Natural killer cell (primary cell): ENCODE data around the gene MYB. TPM values are rescaled to one million over a fixed set of nuclear protein-coding genes. Genes with fewer than 3 reads are reported as not detected.

ENCODE experiments used
- ATAC-seq, 3 donors: fragments of 150-1000 bp in 2 of 3; fragments of 200-7000 bp in 1 of 3; cut with Tn5 transposase; 1 replicate in 1 of 3; 2 replicates in 2 of 3; pipeline ENCODE4 v1.10.0; 2021; ENCODE audit warnings: mild to moderate bottlenecking in 2 of 3, moderate library complexity in 2 of 3
- DNase-seq, 2 donors: peaks; one replicate each; pipeline versions ENCODE4 v3.0.0 to v3.0.0-alpha.2; 2013 to 2021; ENCODE audit warnings: mixed read lengths in 1 of 2
- H3K27ac ChIP-seq: one replicate; pipeline ENCODE4 v1.5.1; 2013; ENCODE audit warnings: mild to moderate bottlenecking, low read length
- H3K27me3 ChIP-seq: one replicate; pipeline ENCODE4 v1.6.1; 2013; ENCODE audit warnings: low read length; ENCODE audit not compliant: control insufficient read depth, insufficient read depth
- H3K36me3 ChIP-seq: one replicate; pipeline ENCODE4 v1.6.1; 2013; ENCODE audit warnings: low read length; ENCODE audit not compliant: control insufficient read depth, insufficient read depth
- H3K4me1 ChIP-seq: one replicate; pipeline ENCODE4 v1.6.1; 2013; ENCODE audit warnings: low read length; ENCODE audit not compliant: control insufficient read depth, insufficient read depth
- H3K4me3 ChIP-seq: one replicate; pipeline ENCODE4 v1.5.1; 2013; ENCODE audit warnings: low read length
- H3K9me3 ChIP-seq: one replicate; pipeline ENCODE4 v1.6.1; 2013; ENCODE audit warnings: low read length; ENCODE audit not compliant: control insufficient read depth, insufficient read depth
- H3K27ac Mint-ChIP-seq, 2 donors: one replicate each; pipeline ENCODE4 v1.8.0; 2022; ENCODE audit warnings: mild to moderate bottlenecking in 2 of 2, mixed read lengths in 2 of 2, moderate library complexity in 1 of 2
- H3K27me3 Mint-ChIP-seq, 2 donors: one replicate each; pipeline ENCODE4 v1.8.0; 2022; ENCODE audit warnings: low read depth in 2 of 2, mixed read lengths in 2 of 2
- H3K36me3 Mint-ChIP-seq: one replicate; pipeline ENCODE4 v1.8.0; 2022; ENCODE audit warnings: mixed read lengths
- H3K4me1 Mint-ChIP-seq, 2 donors: one replicate each; pipeline ENCODE4 v1.8.0; 2022; ENCODE audit warnings: mixed read lengths in 2 of 2
- H3K4me3 Mint-ChIP-seq: one replicate; pipeline ENCODE4 v1.8.0; 2022; ENCODE audit warnings: mild to moderate bottlenecking, moderate library complexity, mixed read lengths
- H3K9me3 Mint-ChIP-seq, 2 donors: one replicate each; pipeline ENCODE4 v1.8.0; 2022; ENCODE audit warnings: mixed read lengths in 2 of 2
- CTCF ChIP-seq: fragments of 200-600 bp; IDR thresholded peaks from one replicate; pipeline ENCODE4 v1.8.0; 2022; ENCODE audit warnings: antibody characterized with exemption
- WGBS: methylation state at CpG from one replicate; pipeline ENCODE4 v1.1.7; 2013; ENCODE audit warnings: missing lambda C conversion rate; ENCODE audit not compliant: insufficient coverage; 5-methylcytosine and 5-hydroxymethylcytosine counted together
- intact Hi-C: fragments of 100-400 bp; cut with micrococcal nuclease; formaldehyde crosslinking; loops from one replicate; pipeline ENCODE4 v1.14.2; 2022
- total RNA-seq, 4 donors: library from RNA; stranded (reverse); fragments of 120-200 nt in 1 of 4; gene quantifications; one replicate each; pipeline versions ENCODE4 v1.2.3 to v1.2.4, GENCODE V29; 2013 to 2022

MYB gene
- total RNA-seq, 3 donors from 2014 or later (not counting 1 experiment from before 2014, with no cell fraction given): 0.40 to 3.5 (median 1.3) TPM

GRCh38 chr6:135181333-135182070 is 394 bp downstream of the MYB start:
- intact Hi-C loops: loop anchor here (2.0 to 10.0 kb wide), 4 partner anchors 34 to 1007 kb away; partner anchors contain the start of gene HBS1L

GRCh38 chr6:135182071-135183001 is 1.2 kb downstream of the MYB start:
- ATAC-seq: peak; percentile 14 to 41 (median 21)

More at GRCh38 chr6:135181333-135182070, 394 bp downstream of the MYB start:
- Mint-ChIP-seq H3K9me3 (no peaks in the 10 kb centered on the region), H3K4me3 (peak overlapping the region; percentile 88), H3K4me1 (peaks cover 21 to 30% of the 10 kb centered on the region in 2 donors), H3K27ac (peak overlapping the region in 1 of 2 donors; percentile 19), H3K27me3 (peaks cover 6 to 10% of the 10 kb centered on the region in 2 donors), H3K36me3 (no peaks in the 10 kb centered on the region)
- DNase-seq (peak in 1 of 2 donors; percentile 43), ATAC-seq (peak in 1 of 3 donors; percentile 29)
- no peaks in the 10 kb centered on the region for H3K36me3 ChIP-seq
- WGBS: under 1% methylated on average over 62 of the region's 62 CpGs
- peaks cover 24% of the 10 kb centered on the region for H3K4me1 ChIP-seq
- no peaks in the 10 kb centered on the region for H3K9me3 ChIP-seq
- no peak for TF ChIP-seq CTCF
- H3K4me3 ChIP-seq: peak overlapping the region; percentile 51
- H3K27me3 ChIP-seq: peaks cover 3% of the 10 kb centered on the region
- no peak overlapping the region for H3K27ac ChIP-seq

GRCh38 chr6:135183002-135183531 is 2.0 kb downstream of the MYB start:
- Mint-ChIP-seq H3K36me3 (no peaks in the 10 kb centered on the region), H3K4me3 (peak overlapping the region; percentile 88), H3K27ac (no peak overlapping the region), H3K27me3 (peaks cover 6 to 10% of the 10 kb centered on the region in 2 donors), H3K4me1 (peaks cover 21 to 30% of the 10 kb centered on the region in 2 donors), H3K9me3 (no peaks in the 10 kb centered on the region)
- peaks cover 3% of the 10 kb centered on the region for H3K27me3 ChIP-seq
- H3K36me3 ChIP-seq: no peaks in the 10 kb centered on the region
- H3K9me3 ChIP-seq: no peaks in the 10 kb centered on the region
- H3K4me3 ChIP-seq: peak overlapping the region; percentile 51
- no peak overlapping the region for H3K27ac ChIP-seq
- intact Hi-C loops: loop anchor here (2.0 to 10.0 kb wide), 4 partner anchors 36 to 1008 kb away; partner anchors contain the start of gene HBS1L
- WGBS: under 1% methylated on average over 32 of the region's 32 CpGs
- DNase-seq (peak; percentile 21 to 77), ATAC-seq (peak; percentile 7 to 40 (median 25))
- peaks cover 24% of the 10 kb centered on the region for H3K4me1 ChIP-seq
- TF ChIP-seq CTCF: no peak

More at GRCh38 chr6:135182071-135183001, 1.2 kb downstream of the MYB start:
- under 1% methylated on average over 78 of the region's 78 CpGs for WGBS
- no peak overlapping the region for H3K27ac ChIP-seq
- Mint-ChIP-seq H3K36me3 (no peaks in the 10 kb centered on the region), H3K27ac (peak overlapping the region in 1 of 2 donors; percentile 19), H3K4me3 (peak overlapping the region; percentile 88), H3K27me3 (peaks cover 6 to 10% of the 10 kb centered on the region in 2 donors), H3K4me1 (peaks cover 21 to 30% of the 10 kb centered on the region in 2 donors), H3K9me3 (no peaks in the 10 kb centered on the region)
- no peak for TF ChIP-seq CTCF
- H3K36me3 ChIP-seq: no peaks in the 10 kb centered on the region
- no peaks in the 10 kb centered on the region for H3K9me3 ChIP-seq
- peak; percentile 20 to 64 for DNase-seq
- H3K4me3 ChIP-seq: peak overlapping the region; percentile 51
- H3K4me1 ChIP-seq: peaks cover 24% of the 10 kb centered on the region
- H3K27me3 ChIP-seq: peaks cover 3% of the 10 kb centered on the region
- intact Hi-C loops: loop anchor here (2.0 to 10.0 kb wide), 4 partner anchors 35 to 1008 kb away; partner anchors contain the start of gene HBS1L
